H9 (cell line): ENCODE data around the gene AMH. TPM values are rescaled to one million over a fixed set of nuclear protein-coding genes. Genes with fewer than 3 reads are reported as not detected.

Experiments
- DNase-seq: peaks from one replicate; pipeline ENCODE4 v3.0.0-alpha.2; 2017
- H2AFZ ChIP-seq: one replicate; pipeline ENCODE4 v1.6.1; 2013; ENCODE audit warnings: mild to moderate bottlenecking, low read length, control low read depth, moderate library complexity
- H2AK5ac ChIP-seq: 2 replicates; pipeline ENCODE4 v1.6.1; 2013; ENCODE audit warnings: low read length, control low read depth, mixed read lengths; ENCODE audit not compliant: insufficient read length
- H2BK120ac ChIP-seq: one replicate; pipeline ENCODE4 v1.6.1; 2013; ENCODE audit warnings: low read depth, mild to moderate bottlenecking, low read length, control low read depth, inconsistent platforms; ENCODE audit not compliant: poor library complexity, severe bottlenecking
- H2BK12ac ChIP-seq: 2 replicates; pipeline ENCODE4 v1.6.1; 2013; ENCODE audit warnings: low read length, control low read depth, mixed read lengths, low read depth; ENCODE audit not compliant: insufficient read length
- H2BK15ac ChIP-seq: 2 replicates; pipeline ENCODE4 v1.6.1; 2013; ENCODE audit warnings: low read depth, low read length, control low read depth
- H2BK20ac ChIP-seq: one replicate; pipeline ENCODE4 v1.6.1; 2013; ENCODE audit warnings: low read depth, mild to moderate bottlenecking, low read length, control low read depth, inconsistent platforms; ENCODE audit not compliant: poor library complexity, severe bottlenecking
- H2BK5ac ChIP-seq: 2 replicates; pipeline ENCODE4 v1.6.1; 2013; ENCODE audit warnings: low read length, control low read depth, mixed read lengths; ENCODE audit not compliant: insufficient read length
- H3K14ac ChIP-seq: 2 replicates; pipeline ENCODE4 v1.6.1; 2013; ENCODE audit warnings: low read length, control low read depth; ENCODE audit not compliant: insufficient read depth
- H3K18ac ChIP-seq: 2 replicates; pipeline ENCODE4 v1.6.1; 2013; ENCODE audit warnings: low read depth, mild to moderate bottlenecking, mixed read lengths, low read length, control low read depth; ENCODE audit not compliant: insufficient read length
- H3K23ac ChIP-seq: 2 replicates; pipeline ENCODE4 v1.6.1; 2013; ENCODE audit warnings: low read length, control low read depth, mixed read lengths, low read depth; ENCODE audit not compliant: insufficient read length
- H3K23me2 ChIP-seq: 2 replicates; pipeline ENCODE4 v1.6.1; 2013; ENCODE audit warnings: low read depth, mild to moderate bottlenecking, mixed read lengths, low read length, control low read depth; ENCODE audit not compliant: insufficient read length, poor library complexity, severe bottlenecking
- H3K27ac ChIP-seq: 2 replicates; pipeline ENCODE4 v1.5.1; 2013; ENCODE audit warnings: low read length, control low read depth, mixed read lengths, low read depth; ENCODE audit not compliant: insufficient read length
- H3K27me3 ChIP-seq: 2 replicates; pipeline ENCODE4 v1.6.1; 2013; ENCODE audit warnings: low read length, control low read depth, inconsistent platforms; ENCODE audit not compliant: insufficient read depth
- H3K4ac ChIP-seq: 2 replicates; pipeline ENCODE4 v1.6.1; 2013; ENCODE audit warnings: low read depth, mild to moderate bottlenecking, control low read depth, inconsistent platforms, low read length, moderate library complexity
- H3K4me1 ChIP-seq: 2 replicates; pipeline ENCODE4 v1.6.1; 2013; ENCODE audit warnings: low read length, control low read depth, inconsistent platforms; ENCODE audit not compliant: insufficient read depth
- H3K4me2 ChIP-seq: 2 replicates; pipeline ENCODE4 v1.6.1; 2013; ENCODE audit warnings: low read length, control low read depth, mixed read lengths; ENCODE audit not compliant: insufficient read length, insufficient read depth
- H3K56ac ChIP-seq: 2 replicates; pipeline ENCODE4 v1.6.1; 2013; ENCODE audit warnings: low read depth, mild to moderate bottlenecking, mixed read lengths, low read length, control low read depth; ENCODE audit not compliant: insufficient read length
- H3K79me1 ChIP-seq: 2 replicates; pipeline ENCODE4 v1.6.1; 2013; ENCODE audit warnings: low read depth, mild to moderate bottlenecking, moderate library complexity, low read length, control low read depth, inconsistent platforms; ENCODE audit not compliant: insufficient read depth, poor library complexity, severe bottlenecking
- H3K79me2 ChIP-seq: 2 replicates; pipeline ENCODE4 v1.6.1; 2013; ENCODE audit warnings: low read length, control low read depth, inconsistent platforms; ENCODE audit not compliant: insufficient read depth
- H3K9ac ChIP-seq: 2 replicates; pipeline ENCODE4 v1.6.1; 2013; ENCODE audit warnings: low read length, control low read depth, mixed read lengths; ENCODE audit not compliant: insufficient read length; ENCODE audit errors: extremely low read depth
- H3K9me3 ChIP-seq: one replicate; pipeline ENCODE4 v1.6.1; 2013; ENCODE audit warnings: low read depth, low read length, inconsistent platforms; ENCODE audit not compliant: control insufficient read depth
- H3T11ph ChIP-seq: one replicate; pipeline ENCODE4 v1.6.1; 2013; ENCODE audit warnings: mild to moderate bottlenecking, low read length, control low read depth, inconsistent platforms
- H4K20me1 ChIP-seq: one replicate; pipeline ENCODE4 v1.6.1; 2013; ENCODE audit not compliant: control insufficient read depth, insufficient read length, insufficient read depth
- H4K5ac ChIP-seq: 2 replicates; pipeline ENCODE4 v1.6.1; 2013; ENCODE audit warnings: low read depth, mild to moderate bottlenecking, mixed read lengths, low read length, control low read depth; ENCODE audit not compliant: insufficient read length
- H4K8ac ChIP-seq: replicated peaks from 2 replicates; pipeline ENCODE4 v1.6.1; 2013; ENCODE audit warnings: low read length, control low read depth, mixed read lengths, low read depth; ENCODE audit not compliant: insufficient read length
- H4K91ac ChIP-seq: 2 replicates; pipeline ENCODE4 v1.6.1; 2013; ENCODE audit warnings: low read depth, mild to moderate bottlenecking, moderate library complexity, mixed read lengths, low read length, control low read depth; ENCODE audit not compliant: insufficient read length
- H3K27ac Mint-ChIP-seq, 3 experiments: 2 replicates in 2 of 3; 3 replicates in 1 of 3; pipeline ENCODE4 v1.8.0; 2020 to 2021; ENCODE audit warnings: mixed read lengths in 3 of 3, mild to moderate bottlenecking in 1 of 3, moderate library complexity in 1 of 3
- H3K27me3 Mint-ChIP-seq: 2 replicates; pipeline ENCODE4 v1.8.0; 2021; ENCODE audit warnings: low read depth, mild to moderate bottlenecking, moderate library complexity, mixed read lengths
- H3K36me3 Mint-ChIP-seq, 3 experiments: 2 replicates in 2 of 3; 3 replicates in 1 of 3; pipeline ENCODE4 v1.8.0; 2020 to 2021; ENCODE audit warnings: low read depth in 3 of 3, mixed read lengths in 3 of 3; ENCODE audit not compliant: insufficient read depth in 1 of 3
- H3K4me1 Mint-ChIP-seq, 2 experiments: 2 replicates each; pipeline ENCODE4 v1.8.0; 2020; ENCODE audit warnings: mixed read lengths in 2 of 2
- H3K4me3 Mint-ChIP-seq, 2 experiments: 2 replicates in 1 of 2; 3 replicates in 1 of 2; pipeline ENCODE4 v1.8.0; 2020 to 2021; ENCODE audit warnings: mild to moderate bottlenecking in 2 of 2, mixed read lengths in 2 of 2, moderate library complexity in 1 of 2
- H3K9me3 Mint-ChIP-seq, 2 experiments: 2 replicates in 1 of 2; 3 replicates in 1 of 2; pipeline ENCODE4 v1.8.0; 2020; ENCODE audit warnings: mild to moderate bottlenecking in 2 of 2, mixed read lengths in 2 of 2, moderate library complexity in 1 of 2
- WGBS: extraction: QIAGEN DNeasy Blood & Tissue Kit; methylation state at CpG from one replicate; pipeline ENCODE4 v1.1.7; 2013; ENCODE audit warnings: missing lambda C conversion rate, low lambda C conversion rate, mixed read lengths; ENCODE audit not compliant: insufficient read length; ENCODE audit errors: extremely low coverage; 5-methylcytosine and 5-hydroxymethylcytosine counted together
- total RNA-seq: library from RNA; stranded (reverse); gene quantifications from 2 replicates; pipeline ENCODE4 v1.2.1, GENCODE V29; 2021
- TF ChIP-seq, protein P1 (sequence below): fragments of 200-600 bp; sonication (generic); conservative IDR thresholded peaks from 3 replicates; pipeline ENCODE4 v1.8.0; 2021; ENCODE audit warnings: antibody characterized with exemption, mild to moderate bottlenecking

The AMH gene
- total RNA-seq, 1 experiment from 2014 or later, result 70.7 TPM

DNA sequence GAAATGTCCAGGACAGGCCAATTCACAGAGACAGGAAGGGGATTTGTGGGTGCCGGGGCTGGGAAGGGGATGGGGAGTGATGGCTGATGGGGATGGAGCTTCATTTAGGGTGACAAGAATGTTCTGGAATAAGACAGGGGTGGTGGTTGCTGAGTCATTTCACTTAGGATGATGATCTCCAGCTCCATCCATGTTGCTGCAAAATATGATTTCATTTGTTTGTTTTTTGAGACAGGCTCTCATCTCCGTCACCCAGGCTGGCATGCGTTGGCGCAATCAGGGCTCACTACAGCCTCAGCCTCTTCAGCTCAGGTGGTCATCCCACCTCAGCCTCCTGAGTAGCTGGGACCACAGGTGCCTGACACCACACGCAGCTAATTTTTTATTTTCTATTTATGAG lies 10.2 kb downstream of the AMH start:
- H3K9ac ChIP-seq, result no peak overlapping the region
- H3K4me1 ChIP-seq, result no peaks in the 10 kb centered on the region
- no peaks in the 10 kb centered on the region for H3K79me1 ChIP-seq
- WGBS, result no CpG with 5 or more reads among the region's 5 CpGs
- H4K5ac ChIP-seq, result no peak overlapping the region
- H3K27me3 ChIP-seq, result no peaks in the 10 kb centered on the region
- H3T11ph ChIP-seq, result no peak overlapping the region
- H3K56ac ChIP-seq, result no peak overlapping the region
- no peaks in the 10 kb centered on the region for H3K4me1 Mint-ChIP-seq
- no peak for DNase-seq
- no peak overlapping the region for H3K27ac ChIP-seq
- no peaks in the 10 kb centered on the region for H3K79me2 ChIP-seq
- H3K27ac Mint-ChIP-seq, result no peak overlapping the region; a peak in 1 of 7 replicates
- no peak overlapping the region for H2BK120ac ChIP-seq
- H3K9me3 ChIP-seq, result no peaks in the 10 kb centered on the region
- H2BK15ac ChIP-seq, result no peak overlapping the region
- no peak overlapping the region for H4K91ac ChIP-seq
- no peaks in the 10 kb centered on the region for H4K20me1 ChIP-seq
- no peak overlapping the region for H4K8ac ChIP-seq
- no peak overlapping the region for H2BK20ac ChIP-seq
- H2BK5ac ChIP-seq, result no peak overlapping the region
- H3K18ac ChIP-seq, result no peak overlapping the region
- H3K23me2 ChIP-seq, result no peaks in the 10 kb centered on the region
- H3K14ac ChIP-seq, result no peak overlapping the region
- H3K36me3 Mint-ChIP-seq, result no peaks in the 10 kb centered on the region
- H3K4me2 ChIP-seq, result no peak overlapping the region
- no peak overlapping the region for H2BK12ac ChIP-seq
- TF ChIP-seq, protein P1, sequence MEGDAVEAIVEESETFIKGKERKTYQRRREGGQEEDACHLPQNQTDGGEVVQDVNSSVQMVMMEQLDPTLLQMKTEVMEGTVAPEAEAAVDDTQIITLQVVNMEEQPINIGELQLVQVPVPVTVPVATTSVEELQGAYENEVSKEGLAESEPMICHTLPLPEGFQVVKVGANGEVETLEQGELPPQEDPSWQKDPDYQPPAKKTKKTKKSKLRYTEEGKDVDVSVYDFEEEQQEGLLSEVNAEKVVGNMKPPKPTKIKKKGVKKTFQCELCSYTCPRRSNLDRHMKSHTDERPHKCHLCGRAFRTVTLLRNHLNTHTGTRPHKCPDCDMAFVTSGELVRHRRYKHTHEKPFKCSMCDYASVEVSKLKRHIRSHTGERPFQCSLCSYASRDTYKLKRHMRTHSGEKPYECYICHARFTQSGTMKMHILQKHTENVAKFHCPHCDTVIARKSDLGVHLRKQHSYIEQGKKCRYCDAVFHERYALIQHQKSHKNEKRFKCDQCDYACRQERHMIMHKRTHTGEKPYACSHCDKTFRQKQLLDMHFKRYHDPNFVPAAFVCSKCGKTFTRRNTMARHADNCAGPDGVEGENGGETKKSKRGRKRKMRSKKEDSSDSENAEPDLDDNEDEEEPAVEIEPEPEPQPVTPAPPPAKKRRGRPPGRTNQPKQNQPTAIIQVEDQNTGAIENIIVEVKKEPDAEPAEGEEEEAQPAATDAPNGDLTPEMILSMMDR, result no peak
- H3K9me3 Mint-ChIP-seq, result no peaks in the 10 kb centered on the region
- no peak overlapping the region for H3K23ac ChIP-seq
- peaks cover 15% of the 10 kb centered on the region for H3K27me3 Mint-ChIP-seq
- H2AFZ ChIP-seq, result no peak overlapping the region
- no peak overlapping the region for H3K4me3 Mint-ChIP-seq
- no peak overlapping the region for H2AK5ac ChIP-seq
- H3K4ac ChIP-seq, result no peak overlapping the region
